ENCODE data around the gene FCN2. TPM values are rescaled to one million over a fixed set of nuclear protein-coding genes. Genes with fewer than 3 reads are reported as not detected.

The FCN2 gene
- total RNA-seq (ENCODE audit: unreplicated experiment): not detected
- long read RNA-seq: 0 reads

GRCh38 chr9:134880484-134881312 is at the start of gene FCN2:
TSS of gene FCN2 (plus strand) at chr9:134880810. CDS start at chr9:134880822, 12 bp downstream.
- H3K4me1 Mint-ChIP-seq (ENCODE audit: unreplicated experiment): no peaks in the 10 kb centered on the region
- H3K27ac Mint-ChIP-seq (ENCODE audit: unreplicated experiment): no peak within 1 kb of the TSS
- no peaks in the 10 kb centered on the region for H3K9me3 Mint-ChIP-seq (ENCODE audit: unreplicated experiment)
- DNase-seq (ENCODE audit: low spot score): no peak
- H3K27me3 Mint-ChIP-seq (ENCODE audit: unreplicated experiment): no peaks in the 10 kb centered on the region
- no peak within 1 kb of the TSS for H3K4me3 Mint-ChIP-seq (ENCODE audit: unreplicated experiment)
- TF ChIP-seq CTCF (IDR thresholded peaks at IDR 0.05; ENCODE audit: unreplicated experiment): no peak
- no peaks in the 10 kb centered on the region for H3K36me3 Mint-ChIP-seq (ENCODE audit: low read depth, unreplicated experiment)

GRCh38 chr9:134830926-134831720 is 49.5 kb upstream of the FCN2 start:
- Mint-ChIP-seq H3K4me3 (ENCODE audit: unreplicated experiment) (no peak overlapping the region), H3K4me1 (ENCODE audit: unreplicated experiment) (no peaks in the 10 kb centered on the region), H3K27ac (ENCODE audit: unreplicated experiment) (no peak overlapping the region), H3K27me3 (ENCODE audit: unreplicated experiment) (no peaks in the 10 kb centered on the region), H3K36me3 (ENCODE audit: low read depth, unreplicated experiment) (peaks cover 4% of the 10 kb centered on the region), H3K9me3 (ENCODE audit: unreplicated experiment) (no peaks in the 10 kb centered on the region)
- TF ChIP-seq CTCF (IDR thresholded peaks at IDR 0.05; ENCODE audit: unreplicated experiment): no peak
- no peak for DNase-seq (ENCODE audit: low spot score)

GRCh38 chr9:134832471-134832870 is 48.1 kb upstream of the FCN2 start:
- no peaks in the 10 kb centered on the region for H3K27me3 Mint-ChIP-seq (ENCODE audit: unreplicated experiment)
- DNase-seq (ENCODE audit: low spot score): no peak
- peaks cover 4% of the 10 kb centered on the region for H3K36me3 Mint-ChIP-seq (ENCODE audit: low read depth, unreplicated experiment)
- no peaks in the 10 kb centered on the region for H3K4me1 Mint-ChIP-seq (ENCODE audit: unreplicated experiment)
- H3K9me3 Mint-ChIP-seq (ENCODE audit: unreplicated experiment): no peaks in the 10 kb centered on the region
- no peak overlapping the region for H3K27ac Mint-ChIP-seq (ENCODE audit: unreplicated experiment)
- no peak overlapping the region for H3K4me3 Mint-ChIP-seq (ENCODE audit: unreplicated experiment)
- no peak for TF ChIP-seq CTCF (IDR thresholded peaks at IDR 0.05; ENCODE audit: unreplicated experiment)

- Mint-ChIP-seq H3K4me1 (ENCODE audit: unreplicated experiment) (no peaks in the 10 kb centered on the region), H3K36me3 (ENCODE audit: low read depth, unreplicated experiment) (peaks cover 4% of the 10 kb centered on the region), H3K27ac (ENCODE audit: unreplicated experiment) (no peak overlapping the region), H3K4me3 (ENCODE audit: unreplicated experiment) (no peak overlapping the region), H3K27me3 (ENCODE audit: unreplicated experiment) (no peaks in the 10 kb centered on the region), H3K9me3 (ENCODE audit: unreplicated experiment) (no peaks in the 10 kb centered on the region)
- no peak for TF ChIP-seq CTCF (IDR thresholded peaks at IDR 0.05; ENCODE audit: unreplicated experiment)
- DNase-seq (ENCODE audit: low spot score): no peak
These were observed 47.2 kb upstream of the FCN2 start for GRCh38 chr9:134833294-134833880.
